NCI-H82 treated with DMSO at 0.1 percent for 48 hours (cell line): Measurements from ENCODE around the gene CHKB.
"Not testable (repeated sequence)": the region's sequence is repeated elsewhere in the genome, so short reads cannot be mapped to it uniquely, and the experiment has no call there.

Experiments
- DNase-seq: peaks from one replicate; lab custom pipeline; 2025; ENCODE audit not compliant: unreplicated experiment; lab: John Stamatoyannopoulos, UW

Gene CHKB

GRCh38 chr22:50551160-50551752, 31.4 kb downstream of the CHKB start:
- DNase-seq = no peak

GRCh38 chr22:50550395-50550794, 32.3 kb downstream of the CHKB start:
- DNase-seq = no peak

- no peak for DNase-seq
Observed at GRCh38 chr22:50548921-50549790, 33.5 kb downstream of the CHKB start.

- no peak for DNase-seq
Observed at GRCh38 chr22:50548040-50548920, 34.4 kb downstream of the CHKB start.

- no peak for DNase-seq
Observed at GRCh38 chr22:50547263-50547985, 35.2 kb downstream of the CHKB start.

GRCh38 chr22:50546326-50547262, 36.1 kb downstream of the CHKB start:
- DNase-seq = no peak

- no peak for DNase-seq
Observed at GRCh38 chr22:50545522-50546325, 36.9 kb downstream of the CHKB start, which contains the start of gene KLHDC7B. KLHDC7B (plus strand) TSS chr22:50545899; CDS start chr22:50546244, 345 bp downstream.

GRCh38 chr22:50544746-50545253, 37.8 kb downstream of the CHKB start:
- no peak for DNase-seq

- no peak for DNase-seq
Observed at GRCh38 chr22:50544078-50544745, 38.4 kb downstream of the CHKB start.

GRCh38 chr22:50542416-50542927, 40.2 kb downstream of the CHKB start:
- DNase-seq = no peak

- DNase-seq = not testable (repeated sequence)
Observed at GRCh38 chr22:50541667-50542026, 41.0 kb downstream of the CHKB start.

- no peak for DNase-seq
Observed at GRCh38 chr22:50540381-50540780, 42.3 kb downstream of the CHKB start.

GRCh38 chr22:50537765-50538164, 44.9 kb downstream of the CHKB start:
- no peak for DNase-seq

- DNase-seq = no peak
Observed at GRCh38 chr22:50536226-50536625, 46.4 kb downstream of the CHKB start.

GRCh38 chr22:50535113-50535512, 47.5 kb downstream of the CHKB start:
- no peak for DNase-seq

GRCh38 chr22:50533856-50534711, 48.6 kb downstream of the CHKB start:
- not testable (repeated sequence) for DNase-seq
